ENCODE results near the gene SUCLG1.
"Not testable (repeated sequence)": the region's sequence is repeated elsewhere in the genome, so short reads cannot be mapped to it uniquely, and the experiment has no call there.

Gene SUCLG1

GRCh38 chr2:84459018-84459943 lies at the start of gene SUCLG1:
TSS of gene SUCLG1 (minus strand) at chr2:84459280. CDS start at chr2:84459269, 11 bp downstream.
- peak; percentile 85 for DNase-seq

GRCh38 chr2:84498150-84498799 lies 39.2 kb upstream of the SUCLG1 start:
- DNase-seq, result no peak

- DNase-seq, result no peak
These were observed 38.2 kb upstream of the SUCLG1 start for GRCh38 chr2:84497285-84497684.

GRCh38 chr2:84496386-84496785 lies 37.3 kb upstream of the SUCLG1 start:
- DNase-seq, result no peak

GRCh38 chr2:84495539-84496146 lies 36.6 kb upstream of the SUCLG1 start:
- peak; percentile 82 for DNase-seq

- DNase-seq, result no peak
These were observed 35.0 kb upstream of the SUCLG1 start for GRCh38 chr2:84494070-84494469.

GRCh38 chr2:84493514-84493913 lies 34.4 kb upstream of the SUCLG1 start:
- DNase-seq, result no peak

- DNase-seq, result no peak
These were observed 33.5 kb upstream of the SUCLG1 start for GRCh38 chr2:84492571-84492970.

GRCh38 chr2:84491741-84492140 lies 32.7 kb upstream of the SUCLG1 start:
- DNase-seq, result no peak

- no peak for DNase-seq
These were observed 32.2 kb upstream of the SUCLG1 start for GRCh38 chr2:84491256-84491655.

- DNase-seq, result no peak
These were observed 28.4 kb upstream of the SUCLG1 start for GRCh38 chr2:84487298-84487996.

- DNase-seq, result no peak
These were observed 27.5 kb upstream of the SUCLG1 start for GRCh38 chr2:84486441-84487115.

GRCh38 chr2:84483320-84483719 lies 24.2 kb upstream of the SUCLG1 start:
- no peak for DNase-seq

- no peak for DNase-seq
These were observed 23.5 kb upstream of the SUCLG1 start for GRCh38 chr2:84482603-84483002.

GRCh38 chr2:84481702-84482101 lies 22.6 kb upstream of the SUCLG1 start:
- no peak for DNase-seq

- no peak for DNase-seq
These were observed 19.8 kb upstream of the SUCLG1 start for GRCh38 chr2:84478867-84479266.

- DNase-seq, result no peak
These were observed 18.8 kb upstream of the SUCLG1 start for GRCh38 chr2:84477886-84478285.

GRCh38 chr2:84474176-84474575 lies 15.1 kb upstream of the SUCLG1 start:
- no peak for DNase-seq

- no peak for DNase-seq
These were observed 13.9 kb upstream of the SUCLG1 start for GRCh38 chr2:84472856-84473565.

GRCh38 chr2:84472423-84472822 lies 13.3 kb upstream of the SUCLG1 start:
- not testable (repeated sequence) for DNase-seq

- no peak for DNase-seq
These were observed 8.3 kb upstream of the SUCLG1 start for GRCh38 chr2:84467389-84467788.

GRCh38 chr2:84461310-84461709 lies 2.2 kb upstream of the SUCLG1 start:
- DNase-seq, result no peak
